GOT3 (cell line): ENCODE data around the gene ESRRA.
A peak's percentile ranks its signal among the peaks of the same experiment; 100 is the strongest.

Experiments
- DNase-seq: peaks from one replicate; lab custom pipeline; 2025; ENCODE audit warnings: mixed read lengths; lab: John Stamatoyannopoulos, UW

The ESRRA gene

GRCh38 chr11:64333556-64333955 is 28.2 kb downstream of the ESRRA start:
- no peak for DNase-seq

DNA sequence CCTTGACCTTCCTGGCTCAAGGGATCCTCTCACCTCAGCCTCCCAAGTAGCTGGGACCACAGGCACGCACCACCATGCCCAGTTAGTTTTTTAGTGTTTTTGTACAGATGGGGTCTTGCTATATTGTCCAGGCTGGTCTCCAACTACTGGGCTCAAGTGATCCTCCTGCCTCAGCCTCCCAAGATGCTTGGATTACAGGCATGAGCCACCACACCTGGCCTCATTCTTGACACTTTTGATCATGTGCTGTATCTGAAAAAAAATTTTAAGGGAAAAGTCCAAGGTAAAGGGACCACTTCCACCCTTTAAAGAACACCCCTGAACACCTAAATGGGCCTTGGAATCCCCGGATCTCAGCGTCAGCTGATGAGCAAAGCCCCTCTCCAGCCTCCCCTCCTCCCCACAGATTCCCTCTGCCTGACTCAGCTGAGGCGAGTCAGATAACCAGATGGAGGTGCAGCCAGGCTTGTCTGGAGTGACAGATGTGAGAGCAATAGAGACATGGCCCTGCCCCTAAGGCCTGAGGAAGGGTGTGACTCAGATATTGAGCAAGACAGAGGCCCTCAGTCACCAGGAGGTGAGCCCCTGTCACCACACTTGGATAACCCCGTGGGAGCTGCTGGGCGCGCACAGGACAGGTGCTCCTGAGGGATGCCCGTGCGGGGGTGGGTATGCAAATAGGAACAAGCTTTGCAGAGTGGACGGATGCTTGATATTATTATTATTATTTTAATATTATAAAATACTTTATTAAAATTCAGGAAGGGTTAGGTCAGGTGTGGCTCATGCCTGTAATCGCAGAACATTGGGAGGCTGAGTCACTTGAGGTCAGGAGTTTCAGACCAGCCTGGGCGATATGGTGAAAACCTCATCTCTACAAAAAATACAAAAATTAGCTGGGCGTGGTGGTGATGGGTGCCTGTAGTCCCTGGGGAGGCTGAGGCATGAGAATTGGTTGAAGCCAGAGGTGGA is 29.7 kb downstream of the ESRRA start:
- peak; percentile 32 for DNase-seq

- DNase-seq: no peak
Observed at GRCh38 chr11:64337538-64338249, 32.4 kb downstream of the ESRRA start.

- DNase-seq: no peak
Observed at GRCh38 chr11:64338716-64339115, 33.4 kb downstream of the ESRRA start.

- DNase-seq: no peak
Observed at GRCh38 chr11:64339286-64339685, 34.0 kb downstream of the ESRRA start.

DNA sequence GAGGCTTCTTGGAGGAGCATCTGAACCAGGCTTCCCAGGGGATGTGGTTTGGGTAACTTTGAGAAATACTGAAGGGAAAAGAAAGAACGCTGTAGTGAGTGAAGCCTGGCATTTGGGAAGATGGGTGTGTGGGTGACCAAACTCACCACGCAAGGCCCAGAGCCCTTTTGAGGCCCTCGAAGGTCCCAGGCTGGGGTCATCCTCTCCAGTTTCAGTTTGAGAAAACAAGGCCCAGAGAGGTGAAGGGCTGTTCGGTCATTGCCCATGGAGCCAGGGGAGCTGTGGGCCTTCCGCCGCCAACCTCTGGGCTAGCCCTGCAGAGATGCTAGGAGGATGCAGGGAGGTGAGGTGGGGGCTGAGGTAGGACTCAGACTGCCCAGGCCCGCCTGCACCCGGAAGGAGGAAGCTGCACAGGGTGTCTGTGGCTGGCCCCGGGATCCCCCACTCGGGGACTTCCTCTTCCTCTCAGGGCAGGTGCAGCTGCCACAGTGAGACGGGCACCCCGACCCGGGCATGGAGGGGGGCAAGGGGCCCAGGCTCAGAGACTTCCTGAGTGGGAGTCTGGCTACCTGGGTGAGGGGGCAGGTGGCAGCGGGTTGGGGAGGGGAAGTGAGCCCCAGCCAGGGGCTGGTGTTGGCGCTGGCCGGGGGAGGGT is 34.6 kb downstream of the ESRRA start, which contains the start of gene CCDC88B:
TSS of gene CCDC88B (plus strand) at position 451 of the 655 bp plus-strand sequence. CDS start at position 514, 63 bp downstream.
- no peak for DNase-seq

DNA sequence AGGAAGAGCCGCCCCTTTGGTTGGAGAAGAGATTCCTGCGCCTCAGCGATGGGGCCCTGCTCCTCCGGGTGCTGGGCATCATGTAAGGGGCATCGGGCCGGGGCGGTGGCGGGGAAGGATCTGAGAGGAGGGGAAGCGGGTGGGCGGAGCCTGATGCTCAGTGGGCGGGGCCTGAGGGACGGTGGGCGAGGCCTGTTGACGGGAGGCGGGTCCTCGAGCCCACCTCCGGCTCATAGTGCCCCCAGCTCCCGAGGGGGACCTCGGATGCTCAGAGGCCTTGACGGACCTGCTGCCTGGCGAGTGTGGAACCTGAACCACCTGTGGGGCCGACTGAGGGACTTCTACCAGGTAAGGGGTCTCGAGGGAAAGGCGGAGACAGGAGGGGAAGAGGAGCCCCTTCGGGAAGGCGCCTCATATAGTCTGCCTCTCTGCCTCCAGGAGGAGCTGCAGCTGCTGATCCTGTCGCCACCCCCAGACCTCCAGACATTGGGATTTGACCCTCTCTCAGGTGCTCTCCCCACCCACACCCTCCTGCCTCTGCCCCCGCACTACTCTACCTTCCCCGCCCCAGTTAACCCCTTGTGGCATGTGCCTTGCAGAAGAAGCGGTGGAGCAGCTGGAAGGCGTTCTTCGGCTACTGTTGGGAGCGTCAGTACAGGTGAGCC is 35.5 kb downstream of the ESRRA start:
- no peak for DNase-seq

DNA sequence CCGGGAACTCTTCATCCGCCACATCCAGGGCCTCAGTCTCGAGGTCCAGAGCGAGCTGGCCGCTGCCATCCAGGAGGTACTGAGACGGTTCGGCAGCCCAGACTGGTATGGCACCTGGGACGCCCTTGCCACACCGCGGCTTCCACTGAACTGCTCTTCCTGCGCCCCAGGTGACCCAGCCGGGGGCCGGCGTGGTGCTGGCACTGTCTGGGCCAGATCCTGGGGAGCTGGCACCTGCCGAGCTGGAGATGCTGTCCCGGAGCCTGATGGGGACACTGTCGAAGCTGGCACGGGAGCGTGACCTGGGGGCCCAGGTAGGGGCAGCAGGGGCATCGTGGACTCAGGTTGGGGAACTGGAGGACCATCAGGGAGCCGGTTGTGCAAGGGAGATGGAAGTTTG is 36.1 kb downstream of the ESRRA start:
- DNase-seq: no peak

DNA sequence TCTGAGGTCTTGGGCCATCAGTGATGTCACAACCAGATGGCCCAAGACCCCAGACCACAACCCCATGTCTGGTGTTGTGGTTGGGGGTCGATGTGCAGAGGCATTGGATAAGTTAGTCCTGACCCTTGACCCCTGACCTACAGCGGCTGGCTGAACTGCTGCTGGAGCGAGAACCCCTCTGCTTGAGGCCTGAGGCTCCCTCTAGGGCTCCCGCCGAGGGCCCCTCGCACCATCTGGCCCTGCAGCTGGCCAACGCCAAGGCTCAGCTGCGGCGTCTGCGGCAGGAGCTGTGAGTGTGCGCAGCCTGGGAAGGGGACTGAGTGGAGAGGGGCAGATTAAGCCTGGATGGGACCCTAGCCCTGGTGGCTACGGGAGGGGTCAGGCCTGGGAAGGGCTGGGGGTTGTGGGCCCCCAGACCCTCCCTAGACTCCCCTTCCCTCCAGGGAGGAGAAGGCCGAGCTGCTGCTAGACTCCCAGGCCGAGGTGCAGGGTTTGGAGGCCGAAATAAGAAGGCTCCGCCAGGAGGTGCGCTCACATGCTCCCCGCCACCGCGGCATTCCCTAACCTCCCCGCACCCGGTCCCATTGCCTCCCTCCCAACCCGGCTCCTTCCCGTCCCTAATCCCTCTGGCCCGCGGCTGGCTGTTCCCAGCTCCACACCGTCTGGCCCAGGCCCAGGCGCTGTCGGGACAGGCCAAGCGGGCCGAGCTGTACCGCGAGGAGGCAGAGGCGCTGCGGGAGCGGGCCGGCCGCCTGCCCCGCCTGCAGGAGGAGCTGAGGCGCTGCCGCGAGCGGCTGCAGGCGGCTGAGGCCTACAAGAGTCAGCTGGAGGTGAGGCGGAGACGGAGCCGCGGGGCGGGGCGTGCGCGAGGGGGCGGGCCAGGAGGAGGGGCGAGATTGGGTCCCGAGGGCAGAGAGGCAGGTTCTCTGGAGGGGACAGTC is 36.8 kb downstream of the ESRRA start:
- DNase-seq: peak; percentile 63

DNA sequence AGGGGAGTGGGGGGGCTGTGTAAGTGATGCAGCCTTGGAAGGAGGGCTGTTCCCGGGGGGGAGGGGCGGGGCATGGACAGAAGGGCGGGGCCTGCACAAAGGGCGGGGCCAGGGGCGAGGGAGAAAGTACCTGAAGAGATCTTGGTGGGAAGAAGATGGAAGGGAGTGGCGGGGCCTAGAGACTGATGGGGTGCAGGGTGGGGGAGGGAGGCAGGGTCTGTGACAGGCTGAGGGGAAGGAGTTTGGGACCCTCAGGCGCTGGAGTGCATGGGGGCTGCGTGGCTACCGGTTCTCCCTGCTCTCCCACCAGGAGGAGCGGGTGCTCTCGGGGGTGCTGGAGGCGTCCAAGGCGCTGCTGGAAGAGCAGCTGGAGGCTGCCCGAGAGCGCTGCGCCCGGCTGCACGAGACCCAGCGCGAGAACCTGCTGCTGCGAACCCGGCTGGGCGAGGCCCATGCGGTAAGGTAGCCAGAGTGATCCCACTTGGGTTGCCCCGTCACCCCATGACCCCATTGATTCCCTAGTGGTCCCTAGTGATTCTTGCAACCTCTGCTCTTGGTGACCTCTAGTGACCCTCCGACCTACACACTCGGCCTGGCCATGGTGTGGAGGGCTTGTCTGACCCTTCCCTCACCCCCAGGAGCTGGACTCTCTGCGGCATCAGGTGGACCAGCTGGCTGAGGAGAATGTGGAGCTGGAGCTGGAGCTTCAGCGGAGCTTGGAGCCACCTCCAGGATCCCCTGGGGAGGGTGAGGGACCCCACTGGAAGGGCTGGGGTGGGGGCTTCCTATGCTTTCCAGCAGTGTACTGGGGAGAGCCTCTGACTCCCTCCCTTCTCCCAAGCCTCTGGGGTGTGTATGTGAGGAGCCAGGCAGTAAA is 37.8 kb downstream of the ESRRA start:
- DNase-seq: no peak

DNA sequence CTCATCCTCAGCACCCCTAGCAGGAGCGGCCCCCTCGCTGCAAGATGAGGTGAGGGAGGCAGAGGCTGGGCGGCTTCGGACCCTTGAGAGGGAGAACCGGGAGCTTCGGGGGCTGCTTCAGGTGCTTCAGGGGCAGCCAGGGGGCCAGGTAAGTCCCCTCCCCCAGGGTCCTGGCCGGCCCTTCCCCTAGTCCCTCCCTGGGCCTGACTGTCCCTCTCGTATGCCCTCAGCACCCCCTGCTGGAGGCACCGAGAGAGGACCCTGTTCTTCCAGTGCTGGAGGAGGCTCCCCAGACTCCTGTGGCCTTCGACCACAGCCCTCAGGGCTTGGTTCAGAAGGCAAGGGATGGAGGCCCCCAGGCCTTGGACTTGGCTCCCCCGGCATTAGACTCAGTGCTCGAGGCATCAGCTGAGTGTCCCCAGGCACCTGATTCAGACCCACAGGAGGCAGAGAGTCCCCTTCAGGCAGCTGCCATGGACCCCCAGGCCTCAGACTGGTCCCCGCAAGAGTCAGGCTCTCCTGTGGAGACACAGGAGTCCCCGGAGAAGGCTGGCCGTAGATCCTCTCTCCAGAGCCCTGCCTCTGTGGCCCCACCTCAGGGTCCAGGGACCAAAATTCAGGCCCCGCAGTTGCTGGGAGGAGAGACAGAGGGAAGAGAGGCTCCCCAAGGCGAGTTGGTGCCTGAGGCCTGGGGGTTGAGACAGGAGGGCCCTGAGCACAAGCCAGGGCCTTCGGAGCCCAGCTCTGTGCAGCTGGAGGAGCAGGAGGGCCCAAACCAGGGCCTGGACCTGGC is 38.6 kb downstream of the ESRRA start:
- DNase-seq: no peak

- no peak for DNase-seq
Observed at GRCh38 chr11:64344787-64345186, 39.5 kb downstream of the ESRRA start.

- no peak for DNase-seq
Observed at GRCh38 chr11:64347193-64347867, 42.0 kb downstream of the ESRRA start.

- no peak for DNase-seq
Observed at GRCh38 chr11:64348383-64349024, 43.2 kb downstream of the ESRRA start.

DNA sequence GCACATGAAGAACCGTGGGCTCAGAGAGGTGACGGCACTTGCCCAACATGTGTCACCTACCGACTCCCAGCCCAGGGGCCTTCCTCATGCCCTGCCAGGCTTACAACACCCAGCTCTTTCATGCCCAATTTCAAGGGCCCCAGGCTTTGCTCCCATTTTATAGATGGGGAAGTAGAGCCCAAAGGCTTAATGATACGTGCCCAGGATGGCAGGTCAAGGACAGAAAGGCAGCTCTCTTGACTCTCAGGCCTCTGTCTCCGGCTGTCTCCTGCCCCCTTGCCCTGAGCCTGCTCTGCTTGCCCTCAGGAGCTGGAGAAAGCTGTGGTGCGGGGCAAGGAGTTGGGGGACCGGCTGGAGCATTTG is 43.7 kb downstream of the ESRRA start:
- DNase-seq: no peak

DNA sequence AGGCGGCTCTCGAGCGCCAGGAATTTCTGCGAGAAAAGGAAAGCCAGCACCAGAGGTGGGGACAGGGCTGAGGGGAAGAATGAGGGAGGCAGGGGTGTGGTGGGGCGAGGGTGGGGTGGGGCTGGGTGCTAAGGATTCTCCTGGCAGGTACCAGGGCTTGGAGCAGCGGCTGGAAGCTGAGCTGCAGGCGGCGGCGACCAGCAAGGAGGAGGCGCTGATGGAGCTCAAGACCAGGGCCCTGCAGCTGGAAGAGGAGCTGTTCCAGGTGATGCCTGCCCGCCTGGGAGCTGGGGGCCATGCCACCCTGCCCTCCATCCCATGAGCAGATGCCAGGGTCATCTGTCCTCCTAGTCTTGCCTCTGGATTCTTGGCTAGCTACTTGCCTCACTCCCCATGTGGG is 44.1 kb downstream of the ESRRA start:
- no peak for DNase-seq

GRCh38 chr11:64351136-64351631 is 45.9 kb downstream of the ESRRA start:
- DNase-seq: no peak
